Panc1 (cell line): ENCODE data around the gene UXS1. TPM values are rescaled to one million over a fixed set of nuclear protein-coding genes. Genes with fewer than 3 reads are reported as not detected.

Experiments used
- ATAC-seq: fragments of 200-7000 bp; cut with Tn5 transposase; 2 replicates; pipeline ENCODE4 v1.9.1; 2020; ENCODE audit warnings: mild to moderate bottlenecking, moderate library complexity
- BruUV-seq: library from RNA; stranded (reverse); fragments of 400-500 nt; replicated peaks from 2 replicates; lab custom pipeline; 2021; lab: Mats Ljungman, UMichigan
- CTCF ChIA-PET: fragments of 300-600 bp; sonication (Branson Sonifier 250); formaldehyde crosslinking; loops from one replicate; lab custom pipeline; 2022; ENCODE audit warnings: antibody characterized with exemption; lab: Charles Lee
- POLR2A ChIA-PET: fragments of 300-600 bp; sonication (Branson Sonifier 250); formaldehyde crosslinking; loops from one replicate; lab custom pipeline; 2022; ENCODE audit warnings: antibody characterized with exemption; lab: Charles Lee
- DNase-seq: peaks from one replicate; pipeline ENCODE4 v3.0.0-alpha.2; 2010; ENCODE audit warnings: low read depth, low spot score
- H3K27ac ChIP-seq: 2 replicates; pipeline ENCODE4 v1.5.1; 2011; ENCODE audit warnings: mild to moderate bottlenecking, low read length, inconsistent platforms
- H3K27me3 ChIP-seq: fragments of 200-500 bp; sonication (Bioruptor generic); 2 replicates; pipeline ENCODE4 v1.6.0; 2014; ENCODE audit warnings: low read length, inconsistent platforms; ENCODE audit not compliant: control insufficient read depth, insufficient read depth
- H3K36me3 ChIP-seq: fragments of 200-500 bp; sonication (Bioruptor generic); 2 replicates; pipeline ENCODE4 v1.5.1; 2014; ENCODE audit warnings: inconsistent platforms, mild to moderate bottlenecking, low read length, moderate library complexity; ENCODE audit not compliant: control insufficient read depth, insufficient read depth
- H3K4me1 ChIP-seq: 2 replicates; pipeline ENCODE4 v1.5.1; 2011; ENCODE audit warnings: inconsistent platforms, mild to moderate bottlenecking, low read length, moderate library complexity; ENCODE audit not compliant: control insufficient read depth, insufficient read depth
- H3K4me3 ChIP-seq, 2 experiments: 2 replicates each; pipeline ENCODE4 v1.5.1; 2011 to 2012; ENCODE audit warnings: low read depth in 2 of 2, low read length in 2 of 2, mild to moderate bottlenecking in 2 of 2, inconsistent platforms in 1 of 2, moderate library complexity in 1 of 2
- H3K9me3 ChIP-seq: fragments of 200-500 bp; sonication (Bioruptor generic); 2 replicates; pipeline ENCODE4 v1.5.1; 2014; ENCODE audit warnings: low read depth, mild to moderate bottlenecking, inconsistent platforms, low read length, moderate library complexity; ENCODE audit not compliant: control insufficient read depth, insufficient read depth
- POLR2AphosphoS5 ChIP-seq: IDR thresholded peaks from 2 replicates; pipeline ENCODE4 v1.6.1; 2012; ENCODE audit warnings: mild to moderate bottlenecking, low read depth, low read length, moderate library complexity
- SIN3A ChIP-seq: IDR thresholded peaks from 2 replicates; pipeline ENCODE4 v1.6.1; 2012; ENCODE audit warnings: low read depth, mild to moderate bottlenecking, low read length, moderate library complexity, borderline replicate concordance; ENCODE audit not compliant: insufficient read depth
- TCF7L2 ChIP-seq: IDR thresholded peaks from 2 replicates; pipeline ENCODE4 v1.6.1; 2011; ENCODE audit warnings: mild to moderate bottlenecking, low read depth, low read length, inconsistent platforms
- in situ Hi-C: cut with HindIII; loops from 2 replicates; pipeline ENCODE4 v1.10.0; 2016; ENCODE audit warnings: low sequenced_read_pairs, low pct_unique_long_range_greater_than_20kb
- intact Hi-C: fragments of 100-400 bp; cut with micrococcal nuclease; formaldehyde crosslinking; loops from one replicate; pipeline ENCODE4 v1.10.0; 2022; ENCODE audit not compliant: unreplicated experiment
- total RNA-seq: library from RNA; stranded (reverse); gene quantifications from one replicate; pipeline ENCODE4 v1.2.1, GENCODE V29; 2021; ENCODE audit not compliant: unreplicated experiment
- TF ChIP-seq, protein P1 (sequence below), 2 experiments: IDR thresholded peaks; 2 replicates each; pipeline ENCODE4 v1.6.1; 2011 to 2012; ENCODE audit warnings: low read depth in 2 of 2, control low read depth in 1 of 2, low read length in 1 of 2, mild to moderate bottlenecking in 1 of 2, moderate library complexity in 1 of 2; ENCODE audit not compliant: insufficient read depth in 1 of 2
- TF ChIP-seq, protein P2 (sequence below): fragments of 450-650 bp; IDR thresholded peaks from 2 replicates; pipeline ENCODE4 v1.5.1; 2017; ENCODE audit warnings: mild to moderate bottlenecking

UXS1 gene
- total RNA-seq, 1 experiment from 2014 or later: 72.0 TPM

DNA sequence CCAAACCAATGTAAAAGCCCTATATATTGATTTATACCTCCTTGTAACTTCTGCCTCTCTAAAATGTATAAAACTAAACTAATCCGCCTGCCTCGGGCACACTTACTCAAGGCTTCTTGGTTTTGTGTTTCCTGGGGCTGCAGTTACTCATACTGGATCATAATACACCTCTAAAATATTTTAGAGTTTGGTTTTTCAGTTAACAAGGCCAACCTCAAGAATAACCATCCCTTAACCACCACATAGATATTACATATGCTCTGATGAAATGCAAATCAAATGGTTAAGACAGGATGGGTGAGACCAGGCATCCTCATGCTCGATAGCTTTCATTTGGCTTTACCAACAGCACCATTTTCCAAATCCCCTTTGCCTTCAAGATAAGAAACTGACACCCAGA is 46.4 kb downstream of the UXS1 start:
- DNase-seq: no peak
- no peaks in the 10 kb centered on the region for H3K36me3 ChIP-seq
- H3K4me3 ChIP-seq: no peak overlapping the region
- CTCF ChIA-PET: no interaction called here
- H3K27ac ChIP-seq: no peak overlapping the region
- POLR2A ChIA-PET: no interaction called here
- H3K27me3 ChIP-seq: no peaks in the 10 kb centered on the region
- H3K4me1 ChIP-seq: no peaks in the 10 kb centered on the region
- no peak for TF ChIP-seq TCF7L2
- TF ChIP-seq SIN3A: no peak
- TF ChIP-seq, protein P1, sequence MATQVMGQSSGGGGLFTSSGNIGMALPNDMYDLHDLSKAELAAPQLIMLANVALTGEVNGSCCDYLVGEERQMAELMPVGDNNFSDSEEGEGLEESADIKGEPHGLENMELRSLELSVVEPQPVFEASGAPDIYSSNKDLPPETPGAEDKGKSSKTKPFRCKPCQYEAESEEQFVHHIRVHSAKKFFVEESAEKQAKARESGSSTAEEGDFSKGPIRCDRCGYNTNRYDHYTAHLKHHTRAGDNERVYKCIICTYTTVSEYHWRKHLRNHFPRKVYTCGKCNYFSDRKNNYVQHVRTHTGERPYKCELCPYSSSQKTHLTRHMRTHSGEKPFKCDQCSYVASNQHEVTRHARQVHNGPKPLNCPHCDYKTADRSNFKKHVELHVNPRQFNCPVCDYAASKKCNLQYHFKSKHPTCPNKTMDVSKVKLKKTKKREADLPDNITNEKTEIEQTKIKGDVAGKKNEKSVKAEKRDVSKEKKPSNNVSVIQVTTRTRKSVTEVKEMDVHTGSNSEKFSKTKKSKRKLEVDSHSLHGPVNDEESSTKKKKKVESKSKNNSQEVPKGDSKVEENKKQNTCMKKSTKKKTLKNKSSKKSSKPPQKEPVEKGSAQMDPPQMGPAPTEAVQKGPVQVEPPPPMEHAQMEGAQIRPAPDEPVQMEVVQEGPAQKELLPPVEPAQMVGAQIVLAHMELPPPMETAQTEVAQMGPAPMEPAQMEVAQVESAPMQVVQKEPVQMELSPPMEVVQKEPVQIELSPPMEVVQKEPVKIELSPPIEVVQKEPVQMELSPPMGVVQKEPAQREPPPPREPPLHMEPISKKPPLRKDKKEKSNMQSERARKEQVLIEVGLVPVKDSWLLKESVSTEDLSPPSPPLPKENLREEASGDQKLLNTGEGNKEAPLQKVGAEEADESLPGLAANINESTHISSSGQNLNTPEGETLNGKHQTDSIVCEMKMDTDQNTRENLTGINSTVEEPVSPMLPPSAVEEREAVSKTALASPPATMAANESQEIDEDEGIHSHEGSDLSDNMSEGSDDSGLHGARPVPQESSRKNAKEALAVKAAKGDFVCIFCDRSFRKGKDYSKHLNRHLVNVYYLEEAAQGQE (IDR thresholded peaks at IDR 0.05; ENCODE audit: insufficient read depth in 1 of 2, low read depth in 2 of 2, low read length in 1 of 2): no peak
- TF ChIP-seq POLR2AphosphoS5: no peak
- TF ChIP-seq, protein P2, sequence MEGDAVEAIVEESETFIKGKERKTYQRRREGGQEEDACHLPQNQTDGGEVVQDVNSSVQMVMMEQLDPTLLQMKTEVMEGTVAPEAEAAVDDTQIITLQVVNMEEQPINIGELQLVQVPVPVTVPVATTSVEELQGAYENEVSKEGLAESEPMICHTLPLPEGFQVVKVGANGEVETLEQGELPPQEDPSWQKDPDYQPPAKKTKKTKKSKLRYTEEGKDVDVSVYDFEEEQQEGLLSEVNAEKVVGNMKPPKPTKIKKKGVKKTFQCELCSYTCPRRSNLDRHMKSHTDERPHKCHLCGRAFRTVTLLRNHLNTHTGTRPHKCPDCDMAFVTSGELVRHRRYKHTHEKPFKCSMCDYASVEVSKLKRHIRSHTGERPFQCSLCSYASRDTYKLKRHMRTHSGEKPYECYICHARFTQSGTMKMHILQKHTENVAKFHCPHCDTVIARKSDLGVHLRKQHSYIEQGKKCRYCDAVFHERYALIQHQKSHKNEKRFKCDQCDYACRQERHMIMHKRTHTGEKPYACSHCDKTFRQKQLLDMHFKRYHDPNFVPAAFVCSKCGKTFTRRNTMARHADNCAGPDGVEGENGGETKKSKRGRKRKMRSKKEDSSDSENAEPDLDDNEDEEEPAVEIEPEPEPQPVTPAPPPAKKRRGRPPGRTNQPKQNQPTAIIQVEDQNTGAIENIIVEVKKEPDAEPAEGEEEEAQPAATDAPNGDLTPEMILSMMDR: no peak
- no peaks in the 10 kb centered on the region for H3K9me3 ChIP-seq
- no peak for ATAC-seq
- no TSS peak for BruUV-seq
- in situ Hi-C loops (no loop called here), intact Hi-C loops (no loop called here)

DNA sequence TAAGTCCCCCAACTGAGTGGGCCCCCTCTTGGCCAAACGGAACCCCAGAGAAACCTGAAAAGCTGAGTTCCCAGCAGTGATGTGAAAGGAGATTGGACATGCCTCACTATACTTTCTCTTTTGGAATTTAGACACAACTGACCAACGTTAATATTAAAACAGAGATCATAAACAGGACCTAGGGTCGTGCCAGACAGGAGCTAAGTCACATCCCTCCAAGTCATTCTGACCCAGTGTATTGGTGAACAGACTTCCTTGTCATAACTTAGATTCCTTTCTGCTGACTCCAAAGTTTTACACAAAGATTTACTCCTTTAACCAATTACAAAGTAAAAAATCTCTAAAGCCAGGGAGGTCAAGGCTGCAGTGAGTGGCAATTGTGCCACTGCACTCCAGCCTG is 46.9 kb downstream of the UXS1 start:
- Histone ChIP-seq H3K27ac (no peak overlapping the region), H3K9me3 (no peaks in the 10 kb centered on the region), H3K4me1 (no peaks in the 10 kb centered on the region), H3K27me3 (no peaks in the 10 kb centered on the region), H3K36me3 (no peaks in the 10 kb centered on the region), H3K4me3 (no peak overlapping the region)
- BruUV-seq: no TSS peak
- ChIA-PET CTCF (no interaction called here), POLR2A (no interaction called here)
- TF ChIP-seq, protein P2: no peak
- TF ChIP-seq SIN3A: no peak
- TF ChIP-seq POLR2AphosphoS5: no peak
- TF ChIP-seq, protein P1 (IDR thresholded peaks at IDR 0.05; ENCODE audit: insufficient read depth in 1 of 2, low read depth in 2 of 2, low read length in 1 of 2): no peak
- TF ChIP-seq TCF7L2: no peak
- no peak; the same call in 1 of the 2 replicates for ATAC-seq
- intact Hi-C loops: no loop called here
- no peak for DNase-seq
- in situ Hi-C loops: no loop called here
